HG02840 (cell line): ENCODE results near the gene PGAP2.

Source experiments
- ATAC-seq: cut with Tn5 transposase; IDR thresholded peaks from one replicate; pipeline ENCODE4 v1.9.1; 2021; ENCODE audit warnings: mild to moderate bottlenecking, moderate library complexity, moderate number of reproducible peaks; ENCODE audit not compliant: unreplicated experiment, low FRiP score

Gene PGAP2

DNA sequence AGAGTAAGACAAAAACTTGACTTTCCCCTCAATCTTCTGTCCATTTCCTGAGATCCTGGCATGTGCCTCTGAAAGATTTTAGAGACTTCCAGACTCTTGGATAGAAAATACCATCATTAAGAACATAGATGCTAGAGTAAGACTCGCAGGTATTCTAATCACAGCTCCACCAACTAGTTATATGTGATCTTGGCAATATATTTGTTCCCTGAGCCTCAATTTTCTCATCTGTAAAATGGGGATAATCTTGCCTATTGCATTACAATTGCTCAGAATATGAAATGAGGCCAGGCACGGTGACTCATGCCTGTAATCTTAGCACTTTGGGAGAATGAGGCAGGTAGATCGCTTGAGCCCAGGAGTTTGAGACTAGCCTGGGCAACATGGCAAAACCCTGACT lies 21.7 kb downstream of the PGAP2 start:
- ATAC-seq = no peak

DNA sequence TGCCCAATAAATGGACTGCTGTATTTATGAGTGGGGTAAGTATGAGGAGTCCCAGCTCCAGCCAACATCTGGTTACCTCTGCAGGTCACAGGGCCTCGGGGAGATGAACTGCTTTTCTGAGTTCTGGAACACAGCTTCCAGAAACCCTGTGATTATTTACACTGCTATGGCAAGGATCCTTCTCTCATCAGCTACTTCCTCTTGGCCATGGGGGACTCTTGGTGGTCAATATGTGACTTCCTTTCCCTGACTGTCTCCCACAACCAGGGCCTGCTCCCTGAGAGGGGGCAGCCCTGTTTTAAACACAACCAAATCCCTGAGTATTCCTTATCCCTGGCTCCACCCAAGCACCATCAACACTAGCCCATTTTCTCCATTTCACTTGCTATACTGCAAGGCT lies 22.4 kb downstream of the PGAP2 start:
- no peak for ATAC-seq

DNA sequence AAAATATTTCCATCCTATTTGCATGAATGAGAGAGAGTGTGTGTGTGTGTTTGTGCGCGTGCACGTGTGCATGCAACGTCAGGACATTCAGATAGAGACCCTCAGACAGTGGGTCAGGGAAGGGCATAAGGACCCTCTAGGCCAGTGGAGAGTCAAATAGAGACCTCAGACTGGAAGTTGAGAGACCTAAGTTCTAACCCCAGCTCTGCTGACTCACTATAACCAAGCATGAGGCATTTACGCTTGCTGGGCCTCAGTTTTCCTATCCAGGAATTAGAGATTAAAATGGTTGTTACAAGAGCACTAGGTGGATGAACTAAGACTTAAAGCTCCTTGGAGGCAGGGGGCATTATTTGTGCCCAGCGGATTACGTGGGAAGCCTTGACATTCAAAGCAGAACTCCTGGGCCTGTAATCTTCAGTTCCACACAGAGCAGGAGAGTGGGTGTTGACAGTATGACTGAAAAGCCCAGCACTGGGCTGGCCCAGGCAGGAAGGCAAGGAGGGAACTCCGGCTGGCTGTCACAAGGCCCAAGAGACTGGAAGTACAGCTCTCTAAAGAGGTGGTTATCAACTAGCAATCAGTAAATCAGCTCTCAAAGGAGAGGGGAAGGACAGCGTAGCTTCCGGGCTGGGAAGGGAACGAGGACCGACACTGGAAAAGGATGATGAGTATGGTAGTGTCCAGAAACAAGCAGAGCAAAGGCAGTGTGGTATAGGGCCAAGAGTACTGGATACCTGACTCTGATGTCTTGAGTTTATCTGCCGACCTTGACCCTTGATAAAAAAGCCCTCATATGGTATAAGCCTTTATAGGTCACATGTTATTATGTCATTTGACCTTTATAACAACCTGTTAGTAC lies 23.2 kb downstream of the PGAP2 start:
- ATAC-seq = no peak

DNA sequence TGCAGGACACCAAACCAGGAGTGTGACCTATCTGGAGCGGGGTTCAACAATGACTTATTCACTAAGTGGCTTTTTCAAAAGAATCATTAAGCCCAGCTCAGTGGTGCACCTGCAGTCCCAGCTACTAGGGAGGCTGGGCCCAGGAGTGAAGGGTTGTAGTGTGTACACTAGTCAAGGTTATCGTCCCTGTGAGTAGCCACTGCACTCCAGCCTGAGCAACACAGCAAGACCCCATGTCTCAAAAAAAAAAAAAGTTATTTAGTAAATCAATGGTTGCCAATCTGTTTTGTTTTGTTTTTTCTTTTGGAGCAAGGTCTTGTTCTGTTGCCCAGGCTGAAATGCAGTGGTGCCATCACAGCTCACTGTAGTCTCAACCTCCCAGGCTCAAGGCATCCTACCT lies 24.5 kb downstream of the PGAP2 start:
- ATAC-seq = no peak

DNA sequence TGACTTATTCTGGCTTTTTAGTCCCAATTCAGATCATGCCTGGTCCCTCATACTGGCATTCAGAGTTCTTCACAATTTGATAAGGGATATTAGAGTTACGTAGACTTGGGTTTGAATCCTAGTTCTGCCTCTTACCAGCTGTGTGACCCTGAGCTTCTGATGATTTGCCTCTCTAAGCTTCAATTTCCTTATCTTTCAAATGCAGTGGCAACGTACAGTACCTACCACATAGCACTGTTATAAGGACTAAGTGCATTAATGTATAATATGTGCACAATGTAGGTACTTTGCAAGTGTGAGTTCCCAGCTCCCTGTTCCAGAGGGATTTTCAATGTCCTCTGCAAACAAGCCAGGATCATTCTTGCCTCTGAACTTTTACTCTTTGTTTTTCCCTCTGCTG lies 25.1 kb downstream of the PGAP2 start:
- no peak for ATAC-seq

DNA sequence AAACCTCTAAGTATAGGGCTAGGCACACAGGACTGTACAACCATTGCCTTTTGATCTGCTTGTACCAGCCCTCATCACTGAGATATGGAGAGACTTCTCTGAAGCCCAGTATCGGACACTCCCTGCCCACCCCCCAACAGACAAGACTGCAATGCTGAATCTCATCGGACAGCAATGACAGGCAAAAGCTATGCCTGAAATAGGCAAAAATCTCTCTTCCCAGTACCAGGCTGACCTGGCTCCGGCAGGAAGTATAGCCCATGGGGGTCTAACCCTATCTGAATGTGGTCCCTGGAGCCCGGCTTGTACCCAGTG lies 25.9 kb downstream of the PGAP2 start:
- no peak for ATAC-seq

DNA sequence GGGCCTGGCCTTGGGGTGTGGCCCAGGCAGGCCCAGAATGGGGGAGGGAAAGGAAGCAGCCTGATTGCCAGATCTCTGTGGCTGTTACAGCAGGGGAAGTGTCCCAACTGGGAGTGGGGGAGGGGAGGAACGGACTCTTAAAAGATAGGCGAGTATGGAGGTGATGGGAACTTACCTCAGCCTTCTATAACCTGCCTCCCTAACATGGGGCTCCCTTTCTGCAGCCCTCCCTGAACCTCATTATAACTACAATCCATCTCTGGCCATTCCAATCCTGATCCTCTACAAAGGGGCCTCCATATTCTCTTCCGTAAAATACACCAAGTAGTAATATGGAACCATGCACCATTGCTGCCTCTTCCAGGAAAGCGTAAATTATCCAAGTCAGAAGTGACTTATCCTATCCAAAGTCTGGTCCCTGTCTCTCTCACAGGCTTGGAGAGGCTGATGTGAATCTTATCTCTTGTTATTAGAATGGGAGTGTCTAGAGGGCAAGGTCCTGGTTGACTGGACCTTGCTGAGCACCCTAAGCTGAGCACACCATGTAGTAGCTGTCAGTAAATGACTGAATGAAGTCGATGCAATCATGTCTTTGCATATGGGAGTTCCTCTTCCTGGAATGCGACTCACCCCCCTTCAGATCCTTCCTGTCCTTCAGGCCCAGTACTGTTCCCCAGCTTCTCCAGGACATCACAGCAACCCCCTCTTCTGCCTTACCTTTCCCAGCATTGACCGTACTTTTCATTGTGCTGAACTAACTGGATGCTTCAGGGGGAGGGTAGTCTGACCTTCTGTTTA lies 26.5 kb downstream of the PGAP2 start:
- ATAC-seq = no peak

DNA sequence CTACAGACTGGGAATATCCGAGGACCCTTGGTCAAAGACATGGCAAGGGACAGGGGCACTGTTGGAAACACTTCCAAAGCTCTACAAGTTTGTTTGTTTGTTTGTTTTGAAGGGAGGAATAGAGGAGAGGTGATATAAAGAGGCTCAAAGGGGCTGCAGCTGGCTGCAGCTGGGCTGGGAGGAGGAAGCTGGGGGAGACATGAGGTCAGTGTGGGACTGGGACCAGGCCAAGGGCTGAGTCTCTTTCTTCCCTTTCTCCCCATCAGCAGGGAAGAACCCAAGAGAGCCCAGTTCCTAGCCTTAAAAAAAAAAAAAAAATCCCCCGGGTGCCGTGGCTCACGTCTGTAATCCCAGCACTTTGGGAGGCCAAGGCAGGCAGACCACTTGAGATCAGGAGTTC lies 27.4 kb downstream of the PGAP2 start:
- ATAC-seq = no peak

DNA sequence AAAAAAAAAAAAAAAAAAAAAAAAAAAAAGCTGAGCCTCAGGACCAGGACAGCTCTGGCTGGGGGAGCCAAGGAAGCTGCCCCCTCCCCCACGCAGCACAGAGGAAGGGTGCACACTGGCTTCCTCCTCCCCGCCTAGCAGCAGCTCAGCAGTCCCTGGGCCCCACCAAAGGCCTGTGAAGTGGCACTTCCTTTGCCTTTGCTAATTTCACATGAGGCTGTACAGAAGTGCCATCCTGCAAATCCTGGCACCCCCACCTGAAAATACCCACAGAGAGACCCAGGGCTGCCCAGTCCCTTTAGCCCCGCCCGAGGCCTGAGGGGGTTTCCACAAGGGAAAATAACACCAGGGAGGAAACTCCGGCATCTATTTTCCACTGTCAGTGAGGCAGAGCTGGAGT lies 28.5 kb downstream of the PGAP2 start:
- ATAC-seq = no peak

DNA sequence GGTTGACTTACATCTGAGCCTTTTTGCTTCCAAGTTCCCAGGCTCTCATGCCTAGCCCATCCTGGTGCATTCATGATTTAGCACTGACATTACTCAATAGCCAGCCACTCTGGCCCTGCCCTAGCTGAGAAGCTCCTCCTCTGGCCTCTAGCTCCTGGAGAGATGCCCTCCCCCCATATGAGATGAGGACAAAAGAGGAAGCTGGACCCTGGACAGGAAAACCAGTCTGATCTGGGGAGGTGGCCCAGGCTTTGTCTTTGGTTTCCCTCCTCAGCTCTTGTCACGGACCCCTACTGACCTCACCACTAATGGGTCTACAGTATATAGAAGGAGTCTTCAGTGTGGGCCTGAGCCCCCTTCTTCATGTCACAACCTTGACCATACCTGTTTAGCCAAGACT lies 29.4 kb downstream of the PGAP2 start:
- ATAC-seq = no peak

DNA sequence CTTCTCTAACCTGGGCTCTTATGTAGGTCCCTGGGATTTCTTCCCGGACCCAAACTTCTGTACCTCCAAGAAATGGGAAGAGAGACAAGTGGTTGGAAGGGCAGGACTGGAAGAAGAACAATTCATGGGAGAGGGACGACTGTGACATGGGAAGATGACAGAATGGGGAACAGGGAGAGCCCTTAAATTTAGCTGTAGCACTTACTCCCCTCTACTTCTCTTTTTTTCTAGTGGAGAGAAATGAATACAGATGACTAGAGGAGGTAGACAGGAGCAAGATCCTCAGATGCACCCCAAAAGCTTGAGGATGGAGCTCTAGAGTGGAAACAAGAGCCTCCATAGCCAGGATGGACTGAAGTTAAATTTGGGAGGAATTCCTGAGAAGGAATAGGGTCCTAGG lies 30.1 kb downstream of the PGAP2 start:
- no peak for ATAC-seq

DNA sequence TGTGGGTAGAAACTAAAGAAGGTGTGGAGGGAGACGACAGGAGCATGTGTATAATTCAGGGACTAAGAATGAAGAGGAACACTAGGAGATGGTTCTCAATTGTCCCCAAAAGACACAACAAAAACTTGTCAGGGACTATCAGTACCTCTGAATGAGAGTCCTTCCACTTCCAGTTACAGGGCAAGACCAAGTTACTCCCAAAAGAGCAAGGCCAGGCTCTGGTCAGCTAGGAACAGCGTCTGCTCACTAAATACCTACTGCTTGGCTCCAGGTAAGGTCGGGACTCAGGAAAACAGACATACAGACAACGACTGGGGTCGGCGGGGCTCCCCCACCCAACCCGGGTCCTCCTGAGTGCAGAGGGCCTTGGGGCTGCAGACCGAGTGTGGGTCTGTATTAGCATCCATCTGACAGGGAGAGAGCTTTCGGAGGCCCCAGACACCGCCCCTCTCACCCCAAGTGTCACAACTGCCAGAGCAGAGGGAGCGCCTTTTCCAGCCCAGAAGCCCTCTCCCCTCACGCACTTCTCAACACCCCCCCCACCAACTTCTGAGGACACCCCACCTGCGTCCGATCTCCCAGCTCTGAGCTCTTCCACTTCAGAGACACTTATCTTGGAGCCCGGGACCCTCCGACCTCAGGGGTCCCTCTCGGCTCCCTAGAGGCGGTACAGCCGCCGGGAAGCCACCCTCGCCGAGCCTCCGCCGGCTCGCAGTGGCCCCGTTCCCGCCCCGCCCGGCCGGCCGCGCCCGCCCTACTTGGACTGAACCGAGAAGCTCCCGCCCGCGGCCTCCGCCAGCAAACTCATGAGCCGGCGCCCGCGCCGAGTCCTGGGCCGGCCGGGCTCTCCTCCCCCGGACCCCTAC lies 31.9 kb downstream of the PGAP2 start:
- peak; percentile 1 for ATAC-seq

DNA sequence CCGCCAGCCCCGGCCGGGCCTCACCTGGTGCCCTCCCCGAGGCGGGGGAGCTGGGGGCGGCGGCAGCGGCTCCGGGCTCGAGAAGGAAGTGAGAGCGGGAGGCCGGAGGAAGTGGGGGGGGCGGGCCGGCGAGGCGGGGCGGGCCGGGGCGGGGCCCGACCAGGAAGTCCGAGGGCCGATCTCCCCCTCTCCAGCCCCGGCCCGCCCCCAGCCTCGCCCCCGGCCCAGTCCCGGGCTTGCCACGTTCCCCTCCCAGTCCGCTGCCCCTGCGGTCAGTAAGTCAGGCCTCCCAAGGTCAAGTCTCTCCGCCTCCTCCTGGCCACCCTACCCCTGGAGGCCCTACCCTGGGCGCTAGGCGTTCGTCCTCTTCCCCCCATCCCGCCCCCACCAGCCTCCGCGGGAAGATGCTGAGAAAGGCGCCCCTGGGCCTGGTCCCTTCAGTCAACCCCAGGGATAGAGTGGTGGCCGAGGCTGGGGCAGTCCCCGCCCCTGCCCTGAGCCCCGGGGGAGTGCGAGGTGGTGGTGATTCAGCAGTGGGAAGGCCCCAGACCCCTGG lies 32.6 kb downstream of the PGAP2 start, which contains the start of gene RHOG:
TSS of gene RHOG (minus strand) at position 90 of the 556 bp plus-strand sequence. CDS start 12,821 bp downstream, outside the sequence.
- peak; percentile 65 for ATAC-seq

DNA sequence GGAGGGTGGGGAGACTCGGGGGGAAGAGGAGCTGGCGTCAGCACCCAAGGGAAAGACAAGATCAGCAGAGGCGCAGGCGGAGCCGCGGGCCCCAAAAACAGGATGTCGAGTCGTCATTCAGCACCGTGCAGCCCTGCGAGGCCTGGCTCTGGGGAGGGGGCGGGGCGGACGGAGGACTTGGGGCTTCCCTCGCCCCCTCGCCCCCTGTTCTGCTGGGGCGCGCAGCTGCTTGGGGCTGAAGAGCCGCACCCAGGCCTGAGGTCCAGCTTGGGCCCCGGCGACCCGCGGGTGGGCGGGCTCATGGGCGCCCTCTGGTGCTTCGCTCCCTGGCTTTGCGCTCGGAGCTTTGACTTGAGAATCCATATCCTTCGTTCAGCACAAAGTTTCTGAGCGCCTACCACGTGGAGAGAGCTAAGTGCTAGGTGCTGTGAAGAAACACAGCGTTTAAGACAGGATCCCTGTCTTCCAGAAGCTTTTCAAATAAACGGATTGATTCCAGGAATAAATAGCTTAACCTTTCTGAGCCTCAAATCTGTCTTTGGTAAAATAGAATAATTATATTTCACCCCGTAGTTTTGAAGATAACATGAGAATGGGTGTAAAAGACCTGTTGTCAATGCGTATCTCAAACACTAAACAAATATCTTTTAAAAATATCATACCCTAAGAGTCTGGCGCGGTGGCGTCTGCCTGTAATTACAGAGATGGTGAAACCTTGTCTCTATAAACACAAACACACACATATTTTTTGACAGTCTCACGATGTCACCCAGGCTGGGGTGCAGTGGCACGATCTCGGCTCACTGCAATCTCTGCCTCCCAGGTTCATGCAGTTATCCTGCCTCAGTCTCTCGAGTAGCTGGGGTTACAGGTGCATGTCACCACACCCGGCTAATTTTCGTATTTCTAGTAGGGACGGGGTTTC lies 33.3 kb downstream of the PGAP2 start:
- ATAC-seq = peak; percentile 48

DNA sequence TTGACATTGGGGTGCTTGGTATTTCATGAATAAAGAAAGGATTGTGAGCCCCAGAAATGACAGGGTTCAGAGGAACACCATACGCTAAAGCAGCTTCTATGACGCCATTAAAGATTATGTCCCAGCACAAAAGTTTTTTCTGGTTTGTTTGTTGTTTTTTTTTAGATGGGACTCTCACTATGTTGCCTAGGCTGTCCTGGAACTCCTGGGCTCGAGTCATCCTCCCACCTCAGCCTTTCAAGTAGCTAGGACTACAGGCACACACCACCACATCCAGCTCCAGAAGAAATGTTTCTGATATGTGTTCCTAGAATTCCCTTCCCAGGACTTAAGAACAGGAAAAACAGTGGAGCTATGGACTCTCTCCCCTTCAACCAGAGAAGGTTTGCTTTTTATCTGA lies 35.0 kb downstream of the PGAP2 start:
- ATAC-seq = no peak

DNA sequence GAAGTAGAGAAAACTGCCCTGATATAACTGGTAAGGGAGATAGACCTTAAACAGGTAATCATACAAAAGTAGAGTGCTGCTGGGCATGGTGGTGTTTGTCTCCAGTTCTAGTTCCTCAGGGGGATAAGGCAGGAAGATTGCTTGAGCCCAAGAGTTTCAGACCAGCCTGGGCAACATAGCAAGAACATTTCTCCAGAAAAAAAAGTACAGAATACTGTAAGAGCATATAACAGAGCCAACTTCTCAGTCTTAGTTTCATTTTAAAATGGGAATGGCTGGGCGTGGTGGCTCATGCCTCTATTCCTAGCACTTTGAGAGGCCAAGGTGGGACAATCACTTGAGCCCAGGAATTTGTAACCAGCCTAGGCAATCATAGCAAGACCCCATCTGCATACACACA lies 36.9 kb downstream of the PGAP2 start:
- no peak for ATAC-seq

DNA sequence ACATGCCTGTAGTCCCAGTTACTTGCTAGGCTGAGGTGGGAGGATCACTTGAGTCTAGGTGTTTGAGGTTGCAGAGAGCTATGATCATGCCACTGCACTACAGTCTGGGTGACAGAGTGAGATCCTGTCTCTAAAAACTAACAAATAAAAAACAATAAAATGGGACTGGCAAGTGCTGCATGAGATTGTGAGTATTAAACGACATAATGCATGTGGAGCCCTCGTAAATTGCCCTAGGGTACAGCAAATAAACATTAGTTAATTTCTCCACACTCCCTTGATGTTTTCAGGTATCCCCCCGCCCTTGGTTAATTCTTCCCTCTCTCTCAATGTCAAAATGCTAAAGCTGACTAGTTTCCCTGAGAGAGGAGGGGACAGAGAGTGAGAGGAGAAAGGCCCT lies 37.3 kb downstream of the PGAP2 start:
- no peak for ATAC-seq

DNA sequence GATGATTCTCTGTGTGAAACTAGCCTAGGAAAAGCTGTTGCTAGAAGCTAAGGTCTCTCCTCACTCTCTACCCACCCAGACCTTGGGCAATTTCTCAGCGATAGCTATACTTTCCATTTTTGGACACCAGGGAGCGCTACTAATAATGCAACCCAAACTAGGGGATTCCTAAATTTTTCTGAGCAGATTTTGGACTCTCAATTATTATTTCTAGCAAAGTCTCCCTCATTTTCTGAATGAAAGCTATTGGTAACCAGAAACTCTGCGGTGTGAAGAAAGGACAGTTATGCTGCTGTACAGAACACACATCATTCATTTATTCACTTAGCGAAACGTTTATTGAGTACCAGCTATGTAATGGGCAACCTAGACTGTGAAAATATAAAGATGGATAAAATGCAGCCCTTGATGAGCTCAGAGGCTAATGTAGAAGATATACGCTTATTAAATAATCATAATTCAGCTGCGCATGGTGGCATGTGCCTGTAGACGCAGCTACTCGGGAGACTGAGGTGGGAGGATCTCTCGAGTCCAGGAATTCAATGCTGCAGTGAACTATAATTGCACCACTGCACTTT lies 41.0 kb downstream of the PGAP2 start:
- no peak for ATAC-seq

DNA sequence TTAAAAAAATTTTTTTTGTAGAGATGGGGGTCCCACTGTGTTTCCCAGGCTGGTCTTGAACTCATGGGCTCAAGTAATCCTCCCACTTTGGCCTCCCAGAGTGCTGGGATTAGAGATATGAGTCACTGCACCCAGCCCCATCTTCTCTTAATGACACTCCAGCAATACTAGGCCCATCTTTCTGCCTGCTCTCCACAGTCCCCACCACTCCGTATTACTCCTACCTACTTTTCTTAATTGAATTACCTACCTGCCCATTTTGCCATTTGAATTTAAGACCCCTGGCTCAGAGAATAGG lies 45.1 kb downstream of the PGAP2 start:
- no peak for ATAC-seq
